Muscle of arm (tissue), 12 donors: ENCODE results near the gene BSCL2. TPM values are rescaled to one million over a fixed set of nuclear protein-coding genes. Genes with fewer than 3 reads are reported as not detected.
"Not testable (repeated sequence)": the region's sequence is repeated elsewhere in the genome, so short reads cannot be mapped to it uniquely, and the experiment has no call there.

Experiments
- DNase-seq: peaks from one replicate; pipeline ENCODE4 v3.0.0-alpha.2; 2013
- polyA plus RNA-seq, 12 donors: library from polyadenylated mRNA; unstranded; fragments of 120-200 nt; gene quantifications; one replicate each; pipeline ENCODE4 v1.2.1, GENCODE V29; 2013; ENCODE audit not compliant: insufficient read length in 12 of 12

Gene BSCL2
- polyA plus RNA-seq, 12 donors: 16.3 to 71.7 (median 23.7) TPM; not detected in 1

- peak; percentile 92 for DNase-seq
Observed at GRCh38 chr11:62689421-62690183, 17.6 kb downstream of the BSCL2 start, which contains the start of gene LRRN4CL. LRRN4CL (minus strand) TSS chr11:62689530; CDS start chr11:62688508, 1,022 bp downstream.

- no peak for DNase-seq
Observed at GRCh38 chr11:62688491-62688890, 18.7 kb downstream of the BSCL2 start.

GRCh38 chr11:62687508-62688396 lies 19.5 kb downstream of the BSCL2 start:
- DNase-seq: no peak

- DNase-seq: no peak
Observed at GRCh38 chr11:62682518-62682917, 24.7 kb downstream of the BSCL2 start.

GRCh38 chr11:62680825-62681240 lies 26.4 kb downstream of the BSCL2 start:
- no peak for DNase-seq

- peak; percentile 94 for DNase-seq
Observed at GRCh38 chr11:62678770-62679696, 28.2 kb downstream of the BSCL2 start, which contains the start of gene UBXN1. UBXN1 (minus strand) TSS chr11:62679073; CDS start chr11:62678923, 150 bp downstream.

GRCh38 chr11:62678433-62678769 lies 28.8 kb downstream of the BSCL2 start:
- no peak for DNase-seq

- DNase-seq: no peak
Observed at GRCh38 chr11:62677714-62678113, 29.5 kb downstream of the BSCL2 start.

- DNase-seq: no peak
Observed at GRCh38 chr11:62677156-62677555, 30.1 kb downstream of the BSCL2 start.

GRCh38 chr11:62676698-62677097 lies 30.5 kb downstream of the BSCL2 start:
- no peak for DNase-seq

GRCh38 chr11:62675415-62675814 lies 31.8 kb downstream of the BSCL2 start:
- not testable (repeated sequence) for DNase-seq

- DNase-seq: no peak
Observed at GRCh38 chr11:62673196-62673525, 34.1 kb downstream of the BSCL2 start.

GRCh38 chr11:62671608-62672389 lies 35.4 kb downstream of the BSCL2 start, which contains the start of the genes LBHD1 and UQCC3:
LBHD1 (minus strand) TSS chr11:62672267; CDS start chr11:62670031, 2,236 bp downstream.
UQCC3 (plus strand) TSS chr11:62671673; CDS start chr11:62671746, 73 bp downstream.
- peak; percentile 85 for DNase-seq

GRCh38 chr11:62671236-62671607 lies 36.0 kb downstream of the BSCL2 start:
- no peak for DNase-seq

GRCh38 chr11:62669420-62670161 lies 37.6 kb downstream of the BSCL2 start:
- no peak for DNase-seq

- DNase-seq: no peak
Observed at GRCh38 chr11:62667460-62667859, 39.8 kb downstream of the BSCL2 start.

GRCh38 chr11:62666259-62666926 lies 40.8 kb downstream of the BSCL2 start:
- no peak for DNase-seq

GRCh38 chr11:62665599-62666258 lies 41.5 kb downstream of the BSCL2 start:
- DNase-seq: no peak
